ENCODE measurements around the gene SEPHS1. TPM values are rescaled to one million over a fixed set of nuclear protein-coding genes. Genes with fewer than 3 reads are reported as not detected.

Gene SEPHS1
- total and polyA plus RNA-seq, 2 of the 8 experiments (the other 6 are each of a cell fraction or from before 2014, with no cell fraction given), result 270 to 683 TPM

GRCh38 chr10:13360587-13360986, 12.5 kb upstream of the SEPHS1 start:
- H3K23ac ChIP-seq (ENCODE audit: insufficient read length), result no peak overlapping the region
- H2BK15ac ChIP-seq (ENCODE audit: low read length), result no peak overlapping the region
- H3K14ac ChIP-seq (ENCODE audit: insufficient read length), result no peak overlapping the region
- no peak overlapping the region for H3K56ac ChIP-seq (replicated peaks; ENCODE audit: insufficient read length, low read depth, low read length)
- no peaks in the 10 kb centered on the region for H3K23me2 ChIP-seq (ENCODE audit: low read depth, low read length)
- no peak overlapping the region for H4K8ac ChIP-seq (ENCODE audit: extremely low read depth, insufficient read depth, low read length)
- H3K36me3 ChIP-seq (ENCODE audit: control insufficient read depth in 2 of 4, insufficient read depth in 4 of 4, low read length in 3 of 4), result no peaks in the 10 kb centered on the region
- no peaks in the 10 kb centered on the region; a peak in 1 of 4 replicates for H3K9me3 ChIP-seq (ENCODE audit: insufficient read depth in 2 of 2, low read depth in 1 of 2, low read length in 1 of 2)
- no peak overlapping the region for H4K91ac ChIP-seq (replicated peaks; ENCODE audit: insufficient read length, low read length)
- DNase-seq (ENCODE audit: low read depth in 1 of 2, low spot score in 2 of 2) (no peak), FAIRE-seq (no peak)
- H2AFZ ChIP-seq (ENCODE audit: low read length), result no peak overlapping the region
- ChIA-PET POLR2A (ENCODE audit: partially characterized antibody) (interaction anchor here (1.0 to 1.5 kb wide), 3 partner anchors 10 to 19 kb away, joined by 3 to 8 read pairs (median 5); no protein-coding TSS in a partner anchor), CTCF (ENCODE audit: partially characterized antibody) (interaction anchor here (0.7 to 2.4 kb wide), 5 partner anchors 12 to 88 kb away, joined by 3 to 9 read pairs (median 3); no protein-coding TSS in a partner anchor)
- H2BK12ac ChIP-seq (ENCODE audit: low read depth, low read length), result no peak overlapping the region
- H4K20me1 ChIP-seq (replicated peaks in 1 of 2; ENCODE audit: control insufficient read depth in 1 of 2, insufficient read depth in 2 of 2, low read length in 2 of 2), result no peaks in the 10 kb centered on the region
- no peaks in the 10 kb centered on the region for H3K27me3 ChIP-seq (replicated peaks in 1 of 4; ENCODE audit: control insufficient read depth in 3 of 4, extremely low read depth in 1 of 4, insufficient read depth in 3 of 4, low read length in 3 of 4)
- H3K79me1 ChIP-seq (ENCODE audit: low read depth, low read length), result no peaks in the 10 kb centered on the region
- H2BK5ac ChIP-seq (ENCODE audit: low read depth, low read length), result no peak overlapping the region
- no peak overlapping the region for H3K18ac ChIP-seq (ENCODE audit: extremely low read depth, low read length)
- no peaks in the 10 kb centered on the region for H3K79me2 ChIP-seq (ENCODE audit: control insufficient read depth in 1 of 2, insufficient read depth in 2 of 2, low read length in 2 of 2)
- no peak overlapping the region for H2BK20ac ChIP-seq (ENCODE audit: low read length)
- H2BK120ac ChIP-seq (replicated peaks; ENCODE audit: low read depth, low read length), result no peak overlapping the region
- H3K4me3 ChIP-seq (ENCODE audit: extremely low read depth in 1 of 4, insufficient read depth in 2 of 4, low read depth in 3 of 4, low read length in 4 of 4), result no peak overlapping the region
- 85% methylated on average over 7 of the region's 7 CpGs; no CpG with 5 or more reads in 1 of the 2 experiments for WGBS, 2 experiments (ENCODE audit: extremely low coverage in 1 of 2, insufficient coverage in 1 of 2, insufficient read length in 1 of 2, insufficient replicate concordance in 2 of 2, low coverage in 1 of 2, low lambda C conversion rate in 2 of 2, missing lambda C conversion rate in 1 of 2)
- H3K9ac ChIP-seq (replicated peaks in 1 of 4; ENCODE audit: extremely low read depth in 1 of 4, low read depth in 3 of 4, low read length in 3 of 4), result no peak overlapping the region
- H3K4me1 ChIP-seq (replicated peaks in 1 of 4; ENCODE audit: control insufficient read depth in 3 of 4, insufficient read depth in 4 of 4, low read length in 3 of 4), result no peaks in the 10 kb centered on the region
- H4K5ac ChIP-seq (ENCODE audit: insufficient read length, low read depth, low read length), result no peak overlapping the region
- H3K4me2 ChIP-seq (ENCODE audit: insufficient read depth in 1 of 2, low read depth in 2 of 2, low read length in 2 of 2), result no peak overlapping the region
- H3K27ac ChIP-seq (ENCODE audit: low read depth, low read length), result no peak overlapping the region
- H3K4ac ChIP-seq (replicated peaks; ENCODE audit: insufficient read length, low read depth, low read length), result no peak overlapping the region
- H2AK5ac ChIP-seq (ENCODE audit: low read depth, low read length), result no peak overlapping the region
- TF ChIP-seq JUN (IDR thresholded peaks at IDR 0.05; ENCODE audit: low read depth, low read length), result no peak
- no peak for TF ChIP-seq TAF1 (IDR thresholded peaks at IDR 0.05; ENCODE audit: low read depth, low read length)
- no peak for TF ChIP-seq KDM5A (IDR thresholded peaks at IDR 0.05; ENCODE audit: low read length)
- TF ChIP-seq SIRT6 (IDR thresholded peaks at IDR 0.05; ENCODE audit: low read length), result no peak

Measured in H1 (cell line).